ENCODE measurements around the gene CMYA5.

CMYA5 gene

DNA sequence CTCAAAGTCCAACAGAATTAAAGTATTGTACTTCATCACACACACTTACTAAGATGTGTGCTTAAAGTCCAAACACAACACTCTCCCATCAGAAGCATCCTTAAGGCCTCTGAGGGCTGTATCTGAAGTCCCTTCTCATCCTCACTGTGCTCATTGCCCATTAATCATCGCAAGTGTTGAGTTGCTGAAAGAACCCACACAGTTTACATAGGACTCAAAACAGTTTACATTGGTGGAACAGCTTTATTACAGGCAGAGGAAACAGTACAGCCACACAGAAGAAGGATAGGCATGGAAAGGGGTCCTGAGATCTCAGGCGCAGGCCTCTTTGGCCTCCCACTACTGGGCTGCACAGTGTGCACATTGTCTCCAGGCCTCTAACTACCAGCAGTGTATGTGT, 113.4 kb downstream of the CMYA5 start:
- Mint-ChIP-seq H3K27ac (no peak overlapping the region), H3K4me3 (no peak overlapping the region), H3K27me3 (no peaks in the 10 kb centered on the region), H3K36me3 (no peaks in the 10 kb centered on the region), H3K4me1 (peaks cover 10 to 14% of the 10 kb centered on the region in 2 donors), H3K9me3 (no peaks in the 10 kb centered on the region)
- ATAC-seq (replicated peaks) (no peak), DNase-seq (no peak)

DNA sequence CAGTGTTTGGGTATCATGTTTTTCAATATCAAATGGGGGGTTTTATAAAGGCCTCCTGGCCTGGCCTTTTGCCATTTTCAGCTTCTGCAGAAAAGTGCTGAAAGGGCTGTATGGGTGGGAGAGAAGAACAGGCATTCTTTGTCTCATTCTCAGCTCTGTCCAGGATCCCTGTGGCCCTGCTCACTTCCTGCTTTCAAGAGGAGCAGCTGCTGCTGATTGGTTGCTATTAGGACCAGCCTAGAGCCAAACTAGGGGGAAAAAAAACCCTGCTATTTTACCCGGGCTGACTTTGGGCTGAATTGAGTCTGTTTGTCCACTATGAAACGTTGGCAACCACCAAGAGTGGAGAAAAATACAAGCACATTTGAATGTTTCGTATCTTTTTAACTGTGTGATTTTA, 117.1 kb downstream of the CMYA5 start:
- Mint-ChIP-seq H3K9me3 (no peaks in the 10 kb centered on the region), H3K4me1 (peaks cover 2 to 4% of the 10 kb centered on the region in 2 donors), H3K4me3 (no peak overlapping the region), H3K27me3 (no peaks in the 10 kb centered on the region), H3K36me3 (no peaks in the 10 kb centered on the region), H3K27ac (no peak overlapping the region)
- peak in 1 of 2 donors; percentile 38 for ATAC-seq (replicated peaks)
- no peak for DNase-seq

DNA sequence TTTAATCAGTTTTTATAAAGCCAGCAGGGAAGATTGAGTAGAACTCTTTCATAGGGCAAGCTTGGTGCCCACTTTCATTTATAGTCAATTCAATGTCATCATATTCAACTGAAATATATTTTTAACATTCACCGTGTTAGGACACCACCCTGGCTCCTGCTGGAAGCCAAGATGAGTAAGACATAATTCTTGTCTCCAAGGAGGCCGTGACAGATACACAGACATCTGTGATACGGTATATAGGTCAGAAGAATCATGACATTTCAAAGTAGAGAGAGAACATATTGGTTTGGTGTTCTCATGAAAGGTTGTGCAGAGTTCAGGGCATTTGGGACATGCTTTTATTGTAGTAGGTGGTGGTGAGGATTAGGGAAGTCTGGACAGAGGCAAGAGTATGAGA, 120.1 kb downstream of the CMYA5 start:
- H3K4me3 Mint-ChIP-seq, result no peak overlapping the region
- ATAC-seq (replicated peaks), result no peak
- no peak for DNase-seq
- no peaks in the 10 kb centered on the region for H3K9me3 Mint-ChIP-seq
- no peak overlapping the region for H3K27ac Mint-ChIP-seq
- H3K4me1 Mint-ChIP-seq, result no peaks in the 10 kb centered on the region
- peaks cover 0 to 2% of the 10 kb centered on the region in 2 donors for H3K27me3 Mint-ChIP-seq
- no peaks in the 10 kb centered on the region for H3K36me3 Mint-ChIP-seq

DNA sequence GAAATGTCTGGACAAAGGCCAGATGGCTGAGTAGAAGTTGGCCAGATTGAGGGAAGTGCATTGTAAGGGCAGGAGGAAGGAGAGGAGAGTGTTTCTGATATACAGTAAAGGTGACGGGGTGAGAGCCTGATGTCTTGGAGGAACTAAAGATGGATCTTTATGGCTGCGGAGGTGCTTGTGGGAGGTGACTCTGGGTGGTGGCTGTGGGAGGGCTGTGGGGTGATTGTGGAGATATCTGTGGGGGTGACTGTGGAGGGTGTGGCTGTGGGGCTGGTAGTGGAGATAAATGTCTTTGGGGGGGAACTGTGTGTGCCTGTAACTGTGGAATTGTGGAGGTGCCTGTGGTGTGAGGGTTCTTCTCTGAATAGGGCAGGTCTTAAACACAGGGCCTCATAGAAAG, 121.4 kb downstream of the CMYA5 start:
- Mint-ChIP-seq H3K27ac (no peak overlapping the region), H3K9me3 (no peaks in the 10 kb centered on the region), H3K4me3 (no peak overlapping the region), H3K36me3 (no peaks in the 10 kb centered on the region), H3K27me3 (peaks cover 5 to 12% of the 10 kb centered on the region in 2 donors), H3K4me1 (no peaks in the 10 kb centered on the region)
- no peak for ATAC-seq (replicated peaks)
- DNase-seq, result no peak

GRCh38 chr5:79811904-79812303, 122.3 kb downstream of the CMYA5 start:
- DNase-seq (no peak), ATAC-seq (replicated peaks) (no peak)
- Mint-ChIP-seq H3K4me1 (no peaks in the 10 kb centered on the region), H3K27me3 (peaks cover 5 to 12% of the 10 kb centered on the region in 2 donors), H3K36me3 (no peaks in the 10 kb centered on the region), H3K9me3 (no peaks in the 10 kb centered on the region), H3K4me3 (no peak overlapping the region), H3K27ac (no peak overlapping the region)

DNA sequence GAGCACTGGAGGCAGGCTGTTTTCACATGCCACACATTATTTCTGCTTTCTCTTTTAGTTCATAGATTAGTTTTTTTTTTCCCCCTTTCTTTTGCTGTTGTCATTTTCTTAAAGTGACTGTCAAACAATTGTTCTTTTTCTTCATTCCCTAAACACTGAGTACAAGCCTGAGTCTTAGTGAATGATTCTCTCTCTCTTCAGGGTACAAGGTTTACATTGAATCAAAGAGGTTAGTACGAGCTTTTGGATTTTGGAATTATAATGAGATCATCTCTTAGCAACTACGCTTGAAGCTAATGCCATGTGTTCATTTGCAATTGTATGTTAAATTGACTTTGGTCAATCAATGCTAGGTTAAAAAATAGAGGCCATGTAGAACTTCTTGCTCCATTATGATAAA, 125.1 kb downstream of the CMYA5 start:
- peaks cover 9 to 10% of the 10 kb centered on the region in 2 donors for H3K9me3 Mint-ChIP-seq
- DNase-seq (no peak), ATAC-seq (replicated peaks) (no peak)
- peaks cover 8 to 12% of the 10 kb centered on the region in 2 donors for H3K27me3 Mint-ChIP-seq
- no peak overlapping the region for H3K27ac Mint-ChIP-seq
- H3K4me3 Mint-ChIP-seq, result no peak overlapping the region
- H3K36me3 Mint-ChIP-seq, result no peaks in the 10 kb centered on the region
- H3K4me1 Mint-ChIP-seq, result no peaks in the 10 kb centered on the region

- no peaks in the 10 kb centered on the region for H3K4me1 Mint-ChIP-seq
- ATAC-seq (replicated peaks) (no peak), DNase-seq (no peak)
- H3K9me3 Mint-ChIP-seq, result peaks cover 10 to 14% of the 10 kb centered on the region in 2 donors
- peaks cover 8 to 12% of the 10 kb centered on the region in 2 donors for H3K27me3 Mint-ChIP-seq
- H3K4me3 Mint-ChIP-seq, result no peak overlapping the region
- no peak overlapping the region for H3K27ac Mint-ChIP-seq
- H3K36me3 Mint-ChIP-seq, result no peaks in the 10 kb centered on the region
These were observed 126.4 kb downstream of the CMYA5 start for GRCh38 chr5:79816014-79816413.

GRCh38 chr5:79820648-79821047, 131.0 kb downstream of the CMYA5 start:
- no peaks in the 10 kb centered on the region for H3K4me1 Mint-ChIP-seq
- no peak overlapping the region for H3K27ac Mint-ChIP-seq
- no peak overlapping the region for H3K4me3 Mint-ChIP-seq
- no peaks in the 10 kb centered on the region for H3K36me3 Mint-ChIP-seq
- ATAC-seq (replicated peaks) (no peak), DNase-seq (no peak)
- peaks cover 5 to 11% of the 10 kb centered on the region in 2 donors for H3K27me3 Mint-ChIP-seq
- H3K9me3 Mint-ChIP-seq, result peaks cover 10 to 16% of the 10 kb centered on the region in 2 donors

DNA sequence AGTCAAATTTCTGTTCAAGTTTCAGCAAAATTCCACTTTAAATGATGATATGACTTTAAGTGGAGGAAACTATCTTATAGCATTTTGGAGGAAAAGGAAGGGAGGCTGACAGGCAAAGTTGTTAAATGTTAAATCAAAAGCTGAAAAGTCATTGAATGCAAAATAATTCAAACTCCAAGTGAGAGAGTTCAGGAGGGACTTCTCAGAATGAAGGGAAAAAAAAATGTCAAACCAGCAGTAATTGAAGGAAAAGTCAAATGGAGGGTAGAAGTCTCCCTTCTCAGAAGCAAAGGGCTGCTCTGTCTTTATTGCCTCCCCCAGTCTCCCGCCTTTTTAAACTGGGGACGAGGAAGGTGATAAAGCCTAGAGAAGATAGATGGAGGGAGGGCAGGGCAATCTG, 134.8 kb downstream of the CMYA5 start:
- peaks cover 0 to 7% of the 10 kb centered on the region in 2 donors for H3K9me3 Mint-ChIP-seq
- DNase-seq (no peak), ATAC-seq (replicated peaks) (no peak)
- H3K4me3 Mint-ChIP-seq, result no peak overlapping the region
- H3K27me3 Mint-ChIP-seq, result peaks cover 8 to 19% of the 10 kb centered on the region in 2 donors
- H3K4me1 Mint-ChIP-seq, result no peaks in the 10 kb centered on the region
- H3K27ac Mint-ChIP-seq, result no peak overlapping the region
- H3K36me3 Mint-ChIP-seq, result no peaks in the 10 kb centered on the region

- Mint-ChIP-seq H3K27me3 (peaks cover 13 to 27% of the 10 kb centered on the region in 2 donors), H3K9me3 (peaks cover 0 to 2% of the 10 kb centered on the region in 2 donors), H3K36me3 (no peaks in the 10 kb centered on the region), H3K4me3 (no peak overlapping the region), H3K27ac (no peak overlapping the region), H3K4me1 (no peaks in the 10 kb centered on the region)
- DNase-seq, result no peak
- ATAC-seq (replicated peaks), result no peak
These were observed 136.2 kb downstream of the CMYA5 start for GRCh38 chr5:79825802-79826201.

DNA sequence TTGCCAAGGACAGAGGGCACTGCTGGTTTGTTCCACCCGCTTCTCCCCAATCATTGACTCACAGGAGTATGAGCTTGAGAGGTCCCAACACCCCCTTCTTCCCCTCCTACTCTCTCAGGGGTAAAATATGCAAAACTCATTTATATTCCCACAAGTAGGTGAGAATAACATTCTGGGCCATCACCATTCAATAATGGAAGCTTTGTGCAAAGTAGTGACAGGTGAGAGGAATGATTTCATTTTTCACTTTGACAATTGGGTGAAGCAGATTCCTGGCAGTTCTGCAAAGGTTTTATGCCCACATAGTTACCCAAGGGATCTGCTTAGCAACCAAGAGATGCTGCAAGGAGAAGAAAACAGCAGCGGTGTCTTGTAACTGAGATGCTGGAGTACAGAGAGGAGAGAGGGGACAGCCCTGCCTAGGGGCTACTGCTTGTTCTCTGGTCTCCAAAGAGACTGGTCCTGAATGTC, 137.6 kb downstream of the CMYA5 start:
- Mint-ChIP-seq H3K4me1 (no peaks in the 10 kb centered on the region), H3K36me3 (no peaks in the 10 kb centered on the region), H3K4me3 (no peak overlapping the region), H3K9me3 (no peaks in the 10 kb centered on the region), H3K27me3 (peaks cover 13 to 27% of the 10 kb centered on the region in 2 donors), H3K27ac (no peak overlapping the region)
- DNase-seq, result no peak
- no peak for ATAC-seq (replicated peaks)

GRCh38 chr5:79829260-79829659, 139.6 kb downstream of the CMYA5 start:
- no peaks in the 10 kb centered on the region for H3K9me3 Mint-ChIP-seq
- DNase-seq, result no peak
- no peaks in the 10 kb centered on the region for H3K36me3 Mint-ChIP-seq
- H3K27ac Mint-ChIP-seq, result no peak overlapping the region
- H3K4me3 Mint-ChIP-seq, result no peak overlapping the region
- no peaks in the 10 kb centered on the region for H3K4me1 Mint-ChIP-seq
- peak; percentile 43 to 58 for ATAC-seq (replicated peaks)
- H3K27me3 Mint-ChIP-seq, result peaks cover 13 to 22% of the 10 kb centered on the region in 2 donors

GRCh38 chr5:79831381-79832309, 142.0 kb downstream of the CMYA5 start:
- H3K4me3 Mint-ChIP-seq, result no peak overlapping the region
- H3K4me1 Mint-ChIP-seq, result no peaks in the 10 kb centered on the region
- no peaks in the 10 kb centered on the region for H3K9me3 Mint-ChIP-seq
- peaks cover 13 to 17% of the 10 kb centered on the region in 2 donors for H3K27me3 Mint-ChIP-seq
- H3K27ac Mint-ChIP-seq, result no peak overlapping the region
- ATAC-seq (replicated peaks) (no peak), DNase-seq (no peak)
- H3K36me3 Mint-ChIP-seq, result no peaks in the 10 kb centered on the region

GRCh38 chr5:79832911-79833310, 143.3 kb downstream of the CMYA5 start:
- no peak for ATAC-seq (replicated peaks)
- no peak for DNase-seq
- H3K4me1 Mint-ChIP-seq, result no peaks in the 10 kb centered on the region
- no peak overlapping the region for H3K27ac Mint-ChIP-seq
- no peaks in the 10 kb centered on the region for H3K9me3 Mint-ChIP-seq
- H3K27me3 Mint-ChIP-seq, result peaks cover 13 to 17% of the 10 kb centered on the region in 2 donors
- no peaks in the 10 kb centered on the region for H3K36me3 Mint-ChIP-seq
- H3K4me3 Mint-ChIP-seq, result no peak overlapping the region

DNA sequence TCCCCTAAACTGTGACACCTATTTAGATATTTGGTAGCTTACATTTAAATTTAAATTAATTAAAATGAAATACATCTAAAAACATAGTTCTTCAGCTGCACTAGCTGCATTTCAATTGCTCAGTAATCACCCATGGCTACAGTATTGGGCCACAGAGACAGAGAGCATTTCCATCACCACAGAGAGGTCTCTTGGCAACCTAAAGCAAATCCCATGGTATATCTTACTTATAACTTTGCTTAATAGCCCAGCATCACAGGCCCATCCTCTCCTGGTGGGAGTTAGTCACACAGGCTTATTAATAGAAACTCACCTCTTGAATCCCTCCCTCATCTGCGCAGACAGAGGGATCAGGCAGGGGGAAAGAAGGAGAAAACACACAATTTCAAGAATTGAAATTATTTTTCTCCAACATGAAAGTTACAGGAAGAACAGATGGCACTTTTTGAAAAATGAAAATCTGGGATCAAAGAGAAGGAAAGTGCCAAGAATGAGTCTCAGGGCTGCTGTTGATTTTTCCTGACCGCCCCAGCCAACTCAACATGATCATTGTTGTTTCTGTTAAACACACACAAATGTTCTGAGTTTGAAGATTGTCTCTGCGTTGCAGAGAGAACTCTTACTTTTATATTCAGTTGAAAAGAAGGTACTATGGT, 144.6 kb downstream of the CMYA5 start:
- Mint-ChIP-seq H3K4me1 (no peaks in the 10 kb centered on the region), H3K27me3 (peaks cover 7 to 10% of the 10 kb centered on the region in 2 donors), H3K4me3 (no peak overlapping the region), H3K9me3 (no peaks in the 10 kb centered on the region), H3K27ac (no peak overlapping the region), H3K36me3 (no peaks in the 10 kb centered on the region)
- ATAC-seq (replicated peaks) (no peak), DNase-seq (no peak)
